Liver (tissue), 4 donors: Measurements from ENCODE around the gene SLC9B1. TPM values are rescaled to one million over a fixed set of nuclear protein-coding genes. Genes with fewer than 3 reads are reported as not detected.

Source experiments
- polyA plus RNA-seq, 2 donors: library from polyadenylated mRNA; stranded (reverse) in 1 of 2; unstranded in 1 of 2; fragments of 200-250 nt in 1 of 2; fragments of >200 nt in 1 of 2; fragmentation: Nextera tagmentation in 1 of 2; extraction: Ambion mirVana in 1 of 2; gene quantifications; one replicate each; pipeline versions ENCODE4 v1.2.1 to v1.2.3, GENCODE V29; 2013 to 2015
- total RNA-seq, 2 donors: library from RNA; depleted of rRNA; stranded (reverse); fragments of >200 nt; gene quantifications; one replicate each; pipeline ENCODE4 v1.2.3, GENCODE V29; 2014
- donor health status: healthy.
- donor health status: healthy.
- donor health status: healthy.

The SLC9B1 gene
- total and polyA plus RNA-seq, 4 donors, result 0.19 to 0.51 (median 0.50) TPM; not detected in 1

Other genes with a start within 250 kb of the SLC9B1 start
- gene UBE2D3, start 192.2 kb downstream of the SLC9B1 start, total RNA-seq, result 100 to 1,000 TPM; 166 to 231 TPM
- 100 to 1,000 TPM; 133 to 134 TPM for gene UBE2D3, start 192.2 kb downstream of the SLC9B1 start, polyA plus RNA-seq
- 10 to 100 TPM; 31.5 to 70.5 TPM for gene CISD2, start 150.7 kb downstream of the SLC9B1 start, total RNA-seq
- gene CISD2, start 150.7 kb downstream of the SLC9B1 start, polyA plus RNA-seq, result 10 to 100 TPM; 39.3 to 83.2 TPM
- gene SLC9B2, start 57.1 kb upstream of the SLC9B1 start, total RNA-seq, result 10 to 100 TPM; 36.2 to 47.0 TPM
- gene SLC9B2, start 57.1 kb upstream of the SLC9B1 start, polyA plus RNA-seq, result 10 to 100 TPM; 23.7 to 32.7 TPM
- gene BDH2, start 80.1 kb upstream of the SLC9B1 start, total RNA-seq, result 10 to 100 TPM; 16.6 to 44.1 TPM
- gene BDH2, start 80.1 kb upstream of the SLC9B1 start, polyA plus RNA-seq, result 10 to 100 TPM; 26.8 to 88.5 TPM
- 10 to 100 TPM in 1 of 2 donors, under 1 TPM in 1; 0.25 to 20.9 TPM for gene CENPE, start 178.6 kb upstream of the SLC9B1 start, total RNA-seq
- under 1 TPM; 0.58 to 0.87 TPM for gene CENPE, start 178.6 kb upstream of the SLC9B1 start, polyA plus RNA-seq